ENCODE results near the gene ACVR1.
"Not testable (repeated sequence)": the region's sequence is repeated elsewhere in the genome, so short reads cannot be mapped to it uniquely, and the experiment has no call there.

The ACVR1 gene

GRCh38 chr2:157893611-157894010 is 17.5 kb upstream of the ACVR1 start:
- DNase-seq: no peak

- DNase-seq: no peak
Measured at GRCh38 chr2:157891643-157892041, 15.5 kb upstream of the ACVR1 start.

- DNase-seq: no peak
Measured at GRCh38 chr2:157890969-157891642, 15.0 kb upstream of the ACVR1 start.

- no peak for DNase-seq
Measured at GRCh38 chr2:157887946-157888345, 11.8 kb upstream of the ACVR1 start.

GRCh38 chr2:157884533-157884932 is 8.4 kb upstream of the ACVR1 start:
- not testable (repeated sequence) for DNase-seq

- no peak for DNase-seq
Measured at GRCh38 chr2:157880927-157881326, 4.8 kb upstream of the ACVR1 start.

- DNase-seq: no peak
Measured at GRCh38 chr2:157877761-157878400, 1.8 kb upstream of the ACVR1 start.

- DNase-seq: no peak
Measured at GRCh38 chr2:157876786-157877138, 632 bp upstream of the ACVR1 start.

- DNase-seq: peak; percentile 52
Measured at GRCh38 chr2:157875641-157876065, 477 bp downstream of the ACVR1 start.

- DNase-seq: peak; percentile 9
Measured at GRCh38 chr2:157874997-157875640, 1.0 kb downstream of the ACVR1 start.

- no peak for DNase-seq
Measured at GRCh38 chr2:157874348-157874747, 1.8 kb downstream of the ACVR1 start.

- no peak for DNase-seq
Measured at GRCh38 chr2:157872791-157873190, 3.3 kb downstream of the ACVR1 start.

- DNase-seq: no peak
Measured at GRCh38 chr2:157871415-157871814, 4.7 kb downstream of the ACVR1 start.

- DNase-seq: no peak
Measured at GRCh38 chr2:157868993-157869392, 7.1 kb downstream of the ACVR1 start.

- no peak for DNase-seq
Measured at GRCh38 chr2:157867703-157868102, 8.4 kb downstream of the ACVR1 start.

GRCh38 chr2:157866666-157867642 is 9.2 kb downstream of the ACVR1 start:
- no peak for DNase-seq

GRCh38 chr2:157866202-157866601 is 9.9 kb downstream of the ACVR1 start:
- no peak for DNase-seq

GRCh38 chr2:157864857-157865430 is 11.2 kb downstream of the ACVR1 start:
- no peak for DNase-seq

- DNase-seq: no peak
Measured at GRCh38 chr2:157858846-157859245, 17.3 kb downstream of the ACVR1 start.

GRCh38 chr2:157857881-157858280 is 18.2 kb downstream of the ACVR1 start:
- DNase-seq: no peak

GRCh38 chr2:157856187-157856515 is 20.0 kb downstream of the ACVR1 start:
- no peak for DNase-seq

GRCh38 chr2:157853820-157854219 is 22.3 kb downstream of the ACVR1 start:
- no peak for DNase-seq

- DNase-seq: no peak
Measured at GRCh38 chr2:157853211-157853610, 22.9 kb downstream of the ACVR1 start.

All from activated gamma-delta T cell treated with Interleukin-2 at 50 U/mL for 16 hours (primary cell).